ENCODE results near the gene TET2.

The TET2 gene

GRCh38 chr4:105274504-105274903 lies 127.8 kb downstream of the TET2 start:
- H3K27ac ChIP-seq = no peak overlapping the region
- TF ChIP-seq ZFX (IDR thresholded peaks at IDR 0.05) (no peak), CTCF (conservative IDR thresholded peaks at IDR 0.05) (no peak)

- no peak overlapping the region for H3K27ac ChIP-seq
- TF ChIP-seq CTCF (conservative IDR thresholded peaks at IDR 0.05) (no peak), ZFX (IDR thresholded peaks at IDR 0.05) (no peak)
Observed at GRCh38 chr4:105276361-105277104, 129.9 kb downstream of the TET2 start.

- TF ChIP-seq ZFX (IDR thresholded peaks at IDR 0.05) = no peak
- no peak for TF ChIP-seq CTCF (conservative IDR thresholded peaks at IDR 0.05)
- H3K27ac ChIP-seq = no peak overlapping the region
Observed at GRCh38 chr4:105277702-105278101, 131.0 kb downstream of the TET2 start.

- H3K27ac ChIP-seq = no peak overlapping the region
- no peak for TF ChIP-seq CTCF (conservative IDR thresholded peaks at IDR 0.05)
- no peak for TF ChIP-seq ZFX (IDR thresholded peaks at IDR 0.05)
Observed at GRCh38 chr4:105279314-105279713, 132.6 kb downstream of the TET2 start.

GRCh38 chr4:105280338-105281123 lies 133.9 kb downstream of the TET2 start:
- TF ChIP-seq ZFX (IDR thresholded peaks at IDR 0.05) (no peak), CTCF (conservative IDR thresholded peaks at IDR 0.05) (no peak)
- no peak overlapping the region for H3K27ac ChIP-seq

GRCh38 chr4:105281124-105281415 lies 134.4 kb downstream of the TET2 start:
- TF ChIP-seq CTCF (conservative IDR thresholded peaks at IDR 0.05) (no peak), ZFX (IDR thresholded peaks at IDR 0.05) (no peak)
- no peak overlapping the region for H3K27ac ChIP-seq

- TF ChIP-seq CTCF (conservative IDR thresholded peaks at IDR 0.05) (no peak), ZFX (IDR thresholded peaks at IDR 0.05) (no peak)
- H3K27ac ChIP-seq = no peak overlapping the region
Observed at GRCh38 chr4:105282489-105282888, 135.8 kb downstream of the TET2 start.

All from C4-2B (cell line).